CD1c-positive myeloid dendritic cell (primary cell): Measurements from ENCODE around the gene PLA2G2C.

ENCODE experiments used
- DNase-seq: peaks from one replicate; pipeline ENCODE4 v3.0.0-alpha.2; 2016; ENCODE audit errors: extremely low spot score

The PLA2G2C gene

GRCh38 chr1:20183616-20184271 is 2.6 kb downstream of the PLA2G2C start:
- no peak for DNase-seq

DNA sequence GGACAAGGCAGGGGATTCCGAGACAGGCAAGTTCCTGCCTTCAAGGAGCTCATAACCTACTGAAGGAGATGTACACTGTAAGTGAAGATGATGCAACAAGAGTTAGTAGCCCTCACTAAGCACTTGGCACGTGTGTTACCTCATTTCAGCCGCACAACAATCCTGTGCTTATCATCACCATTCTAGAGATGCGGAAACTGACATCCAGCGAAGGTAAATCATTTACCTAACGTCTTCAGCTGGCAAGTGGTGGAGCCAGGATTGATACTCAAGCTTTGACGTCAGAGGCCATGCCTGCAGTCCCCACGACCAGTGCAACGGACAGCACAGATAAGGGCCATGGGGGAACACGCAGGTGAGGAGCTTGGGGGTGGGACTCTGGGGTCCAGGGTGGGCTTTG is 3.3 kb downstream of the PLA2G2C start:
- DNase-seq: no peak

GRCh38 chr1:20182415-20182814 is 3.9 kb downstream of the PLA2G2C start:
- no peak for DNase-seq

DNA sequence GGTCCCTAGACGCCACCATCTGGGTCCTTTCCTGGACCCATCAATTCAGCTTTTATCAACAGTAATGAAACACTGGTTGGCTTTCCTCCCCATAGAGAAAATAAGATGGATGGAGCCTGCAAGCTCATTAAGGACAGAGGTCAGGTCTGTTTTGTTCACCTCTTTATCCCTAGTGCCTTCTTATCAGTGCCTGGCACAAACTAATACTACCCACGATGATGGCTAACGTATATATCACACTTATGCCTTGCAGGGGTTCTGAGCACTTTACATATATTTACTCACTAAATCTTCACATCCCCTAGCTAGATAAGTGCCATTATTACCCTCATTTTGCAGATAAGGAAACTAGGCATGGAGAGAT is 5.5 kb downstream of the PLA2G2C start:
- no peak for DNase-seq

DNA sequence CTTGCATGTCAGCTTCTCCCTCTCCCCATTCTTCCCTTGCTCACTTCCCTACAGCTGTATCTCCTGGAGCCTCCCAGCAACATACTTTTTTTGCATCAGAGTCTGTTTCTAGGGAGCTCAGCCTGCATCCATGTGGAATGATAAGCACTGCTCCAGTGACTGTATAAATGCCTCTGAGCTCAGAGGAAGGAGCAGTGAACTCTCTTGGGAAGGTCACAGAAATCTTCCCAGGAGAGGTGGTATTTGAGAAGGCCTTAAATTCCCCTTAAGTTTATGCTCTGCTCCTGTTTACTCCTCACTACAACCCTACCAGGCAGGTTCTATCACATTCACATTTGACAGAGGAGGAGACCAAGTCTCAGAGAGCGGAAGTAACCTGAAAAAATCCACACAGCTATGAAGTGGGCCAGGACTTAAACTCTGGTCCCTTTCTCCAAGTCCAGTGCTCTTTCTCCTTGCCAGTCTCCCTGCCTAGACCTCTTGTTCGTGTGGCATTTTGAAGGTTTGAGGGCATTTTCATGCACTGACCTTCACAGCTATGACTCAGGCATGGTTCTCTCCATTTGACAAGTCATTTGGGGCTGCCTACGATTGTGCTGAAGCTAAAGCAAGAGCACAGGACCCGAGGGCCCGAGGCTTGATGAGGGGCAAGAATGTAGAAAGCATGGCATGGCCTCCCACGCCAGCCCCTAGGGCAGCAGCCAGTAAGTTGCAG is 6.0 kb downstream of the PLA2G2C start:
- no peak for DNase-seq

DNA sequence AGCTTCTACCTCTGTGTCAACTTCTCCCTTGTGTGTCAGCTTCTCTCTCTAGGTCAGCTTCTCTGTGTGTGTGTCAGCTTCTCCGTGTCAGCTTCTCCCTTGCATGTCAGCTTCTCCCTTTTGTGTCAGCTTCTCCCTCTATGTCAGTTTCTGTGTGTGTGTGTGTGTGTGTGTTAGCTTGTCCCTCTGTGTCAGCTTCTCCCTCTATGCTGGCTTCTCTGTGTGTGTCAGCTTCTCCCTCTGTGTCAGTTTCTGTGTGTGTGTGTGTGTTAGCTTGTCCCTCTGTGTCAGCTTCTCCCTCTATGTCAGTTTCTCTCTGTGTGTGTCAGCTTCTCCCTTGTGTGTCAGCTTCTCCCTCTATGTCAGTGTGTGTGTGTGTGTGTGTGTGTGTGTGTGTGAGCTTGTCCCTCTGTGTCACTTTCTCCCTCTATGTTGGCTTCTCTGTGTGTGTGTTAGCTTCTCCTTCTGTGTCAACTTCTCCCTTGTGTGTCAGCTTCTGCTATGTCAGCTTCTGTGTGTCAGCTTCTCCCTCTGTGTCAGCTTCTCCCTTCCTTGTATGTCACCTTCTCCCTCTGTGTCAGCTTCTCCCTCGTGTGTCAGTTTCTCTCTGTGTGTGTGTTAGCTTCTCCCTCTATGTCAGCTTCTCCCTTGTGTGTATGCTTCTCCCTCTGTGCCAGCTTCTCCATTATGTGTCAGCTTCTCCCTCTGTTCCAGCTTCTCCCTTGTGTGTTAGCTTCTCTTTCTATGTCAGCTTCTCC is 6.8 kb downstream of the PLA2G2C start:
- DNase-seq: no peak

DNA sequence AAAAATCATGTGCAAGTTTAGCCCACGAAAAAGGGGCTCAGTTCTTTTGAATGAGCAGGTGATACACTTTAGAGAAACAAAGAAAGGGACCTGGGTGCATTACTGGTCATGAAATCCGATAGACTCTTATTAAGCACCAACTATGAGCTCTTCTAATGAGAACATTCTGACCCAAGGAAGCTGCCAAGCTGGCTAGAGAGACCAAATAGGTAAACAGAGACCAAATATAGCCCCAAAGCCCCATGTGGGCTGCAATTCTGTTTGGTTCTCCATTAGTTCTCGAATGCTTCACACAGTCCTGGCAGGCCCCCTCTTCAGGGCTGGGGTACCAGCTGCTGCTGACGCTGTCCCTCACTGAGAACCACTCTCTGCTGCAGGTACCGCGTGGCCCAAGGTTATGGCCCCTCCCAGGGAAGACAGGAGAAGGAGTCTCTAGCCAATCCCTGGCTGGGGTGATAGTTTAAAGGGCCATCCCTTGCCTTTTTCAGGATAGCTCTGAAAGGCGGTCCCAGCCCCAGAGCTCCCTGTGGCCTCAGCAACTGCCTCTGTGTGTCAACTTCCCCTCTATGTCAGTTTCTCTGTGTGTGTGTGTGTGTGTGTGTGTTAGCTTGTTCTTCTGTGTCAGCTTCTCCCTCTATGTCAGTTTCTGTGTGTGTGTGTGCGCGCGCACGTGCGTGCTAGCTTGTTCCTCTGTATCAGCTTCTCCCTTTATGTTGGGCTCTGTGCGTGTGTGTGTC is 7.5 kb downstream of the PLA2G2C start:
- peak; percentile 31 for DNase-seq

GRCh38 chr1:20174937-20175666 is 11.2 kb downstream of the PLA2G2C start:
- peak; percentile 10 for DNase-seq

DNA sequence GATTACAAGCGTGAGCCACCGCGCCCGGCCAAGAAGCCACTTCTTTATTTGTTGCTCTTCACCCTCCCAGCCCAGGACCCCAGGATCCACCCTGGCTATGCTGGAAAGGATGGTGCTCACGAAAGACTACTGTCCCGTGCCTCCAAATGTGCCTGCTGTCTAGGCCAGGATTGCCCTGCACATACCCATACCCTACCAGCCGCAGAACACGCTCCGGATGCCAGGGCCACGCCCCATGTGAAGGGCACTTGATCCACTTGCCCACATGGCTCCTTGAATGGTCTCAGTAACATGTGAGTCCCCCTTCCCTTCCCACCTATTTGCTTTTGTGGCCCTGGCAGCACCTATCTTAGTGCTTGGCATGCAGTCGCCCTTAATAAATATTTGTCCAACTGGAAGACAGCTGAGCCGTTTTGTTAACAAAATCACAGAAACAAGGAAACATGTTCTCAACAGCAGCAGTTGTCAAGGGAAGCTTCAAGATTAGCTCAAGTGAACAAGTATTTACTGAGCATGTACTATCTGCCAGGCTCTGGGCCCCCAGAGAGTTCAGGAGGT is 14.2 kb downstream of the PLA2G2C start:
- DNase-seq: no peak

- no peak for DNase-seq
Measured at GRCh38 chr1:20169932-20170331, 16.4 kb downstream of the PLA2G2C start.

DNA sequence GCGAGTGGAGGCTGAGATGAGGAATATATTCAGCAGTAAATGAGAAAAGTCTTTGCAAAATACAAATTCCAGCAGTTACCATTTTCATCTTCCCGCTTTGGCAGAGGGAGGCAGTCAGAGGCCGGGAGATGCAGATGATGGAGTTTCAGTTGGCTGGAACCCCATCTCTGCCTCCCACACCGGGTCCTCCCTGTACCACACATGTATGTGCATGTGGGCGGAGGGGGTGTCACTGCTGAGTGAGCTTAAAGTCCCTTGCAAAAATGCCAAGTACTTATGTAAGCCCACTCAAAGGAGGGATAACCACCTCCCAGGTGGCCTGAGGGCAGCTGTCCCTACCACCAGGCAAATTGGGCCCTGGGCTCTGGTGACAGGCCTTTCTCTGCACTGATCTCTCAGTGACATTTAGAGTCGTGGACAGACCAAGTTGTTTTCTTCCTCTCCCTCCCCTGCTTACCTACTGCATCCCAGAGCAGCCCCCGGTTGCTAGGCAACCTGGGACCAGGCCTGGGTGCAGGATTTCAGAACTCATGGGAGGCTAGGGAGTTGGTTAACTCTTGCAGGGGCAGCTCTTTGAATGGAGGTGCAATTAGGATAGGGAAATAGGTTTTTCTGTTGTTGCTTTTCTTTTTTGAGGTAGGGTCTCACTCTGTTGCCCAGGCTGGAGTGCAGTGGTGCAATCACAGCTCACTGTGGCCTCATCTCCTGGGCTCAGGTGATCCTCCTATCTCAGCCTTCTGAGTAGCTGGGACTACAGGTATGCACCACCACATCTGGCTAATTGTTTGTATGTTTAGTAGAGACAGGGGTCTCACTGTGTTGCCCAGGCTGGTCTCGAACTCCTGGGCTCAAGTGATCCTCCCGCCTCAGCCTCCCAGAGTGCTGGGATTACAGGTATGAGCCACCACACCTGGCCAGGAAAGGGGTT is 17.5 kb downstream of the PLA2G2C start:
- DNase-seq: no peak

- DNase-seq: no peak
Measured at GRCh38 chr1:20167126-20167525, 19.2 kb downstream of the PLA2G2C start.

GRCh38 chr1:20166051-20166450 is 20.3 kb downstream of the PLA2G2C start:
- no peak for DNase-seq

- DNase-seq: no peak
Measured at GRCh38 chr1:20165522-20165951, 20.8 kb downstream of the PLA2G2C start.

- peak; percentile 37 for DNase-seq
Measured at GRCh38 chr1:20164694-20165202, 21.6 kb downstream of the PLA2G2C start.

GRCh38 chr1:20160034-20160433 is 26.3 kb downstream of the PLA2G2C start:
- no peak for DNase-seq

- DNase-seq: no peak
Measured at GRCh38 chr1:20158358-20159070, 27.8 kb downstream of the PLA2G2C start.

DNA sequence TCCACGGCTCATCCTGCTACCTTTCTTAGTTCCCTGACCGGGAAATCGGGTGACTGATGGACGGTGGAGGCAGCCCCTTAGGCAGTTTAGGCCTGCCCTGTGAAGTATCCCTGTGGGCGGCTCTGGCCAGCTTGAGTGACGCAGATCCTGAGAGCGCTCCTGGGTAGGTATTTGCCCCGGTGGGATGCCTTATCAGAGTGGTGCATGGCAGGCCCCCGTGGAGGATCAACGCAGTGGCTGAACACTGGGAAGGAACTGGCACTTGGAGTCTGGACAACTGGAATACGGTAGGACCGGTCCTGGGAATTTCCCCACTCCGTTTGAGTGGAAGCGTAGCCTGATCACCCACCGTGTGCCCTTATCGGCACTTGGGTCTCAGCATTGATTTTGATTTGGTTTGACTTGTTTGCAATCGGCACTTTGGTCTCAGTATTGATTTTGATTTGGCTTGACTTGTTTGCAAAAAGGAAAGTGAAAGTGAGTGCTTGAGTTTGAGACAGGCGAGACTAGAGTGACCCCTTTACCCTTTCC is 32.0 kb downstream of the PLA2G2C start:
- no peak for DNase-seq

DNA sequence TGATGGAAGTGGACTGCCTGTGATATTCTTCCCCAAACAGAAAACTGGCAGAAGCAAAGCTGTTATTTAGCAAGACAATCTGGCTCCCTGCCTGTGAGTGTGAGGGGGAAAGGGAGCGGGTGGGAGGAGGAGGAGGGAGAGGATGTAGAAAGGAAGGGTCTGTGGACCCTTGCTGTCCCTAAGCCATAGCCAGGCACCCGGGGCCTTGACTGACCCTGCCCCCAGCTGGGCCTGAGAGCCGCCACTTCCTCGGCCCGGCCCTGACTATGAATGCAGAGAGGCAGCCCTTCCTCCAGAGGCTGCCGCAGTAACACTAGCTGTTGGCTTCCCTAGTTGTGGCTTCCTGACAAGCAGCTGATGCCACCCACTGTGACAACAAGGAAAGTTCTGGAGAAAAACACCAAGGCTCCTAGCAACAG is 33.3 kb downstream of the PLA2G2C start:
- peak; percentile 67 for DNase-seq
